ENCODE data around the gene NRARP. TPM values are rescaled to one million over a fixed set of nuclear protein-coding genes. Genes with fewer than 3 reads are reported as not detected.

NRARP gene
- total and polyA plus RNA-seq, 10 of the 15 experiments (the other 5 are each of a cell fraction or from before 2014, with no cell fraction given) = 0.06 to 9.2 (median 2.2) TPM; not detected in 2

GRCh38 chr9:137293482-137294090 lies 8.5 kb downstream of the NRARP start:
- H3K4me3 ChIP-seq = no peak overlapping the region
- in situ Hi-C loops (cut with MboI) (loop anchor here (5.0 kb wide), 3 partner anchors 114 to 234 kb away; no protein-coding TSS in a partner anchor), intact Hi-C loops (cut with micrococcal nuclease; ENCODE audit: unreplicated experiment) (loop anchor here (2.0 to 10.0 kb wide), 2 partner anchors 151 to 231 kb away; no protein-coding TSS in a partner anchor)
- BruUV-seq (replicated peaks) = no TSS peak
- no peaks in the 10 kb centered on the region for H3K36me3 ChIP-seq (ENCODE audit: control insufficient read depth in 2 of 2, insufficient read depth in 2 of 2, low read length in 1 of 2)
- no peak for FAIRE-seq
- peaks cover 2% of the 10 kb centered on the region; the same call in 2 of the 3 replicates for H3K9me3 ChIP-seq (replicated peaks; ENCODE audit: control insufficient read depth, insufficient read depth, low read length)
- H3K27me3 ChIP-seq (replicated peaks in 1 of 2; ENCODE audit: control insufficient read depth in 2 of 2, insufficient read depth in 2 of 2, low read length in 1 of 2) = no peaks in the 10 kb centered on the region; a peak in 1 of 4 replicates
- DNase-seq (ENCODE audit: low read depth, low spot score) = no peak
- no peaks in the 10 kb centered on the region for H3K79me2 ChIP-seq (ENCODE audit: control insufficient read depth, insufficient read depth, low read length)
- TF ChIP-seq NFYB (IDR thresholded peaks at IDR 0.05; ENCODE audit: insufficient read depth, low read depth, low read length) (no peak), RBBP5 (conservative IDR thresholded peaks at IDR 0.05) (no peak), CHD2 (IDR thresholded peaks at IDR 0.05; ENCODE audit: borderline replicate concordance, low read depth, low read length) (no peak), ZNF24 (IDR thresholded peaks at IDR 0.05) (no peak), SP1 (IDR thresholded peaks at IDR 0.05; ENCODE audit: low read depth, low read length) (no peak), HCFC1 (IDR thresholded peaks at IDR 0.05; ENCODE audit: low read length) (no peak), NR2F1 (conservative IDR thresholded peaks at IDR 0.05) (no peak), POLR2AphosphoS2 (IDR thresholded peaks at IDR 0.05; ENCODE audit: low read depth, low read length) (no peak), GATAD2B (conservative IDR thresholded peaks at IDR 0.05; ENCODE audit: low read depth) (no peak), HSF1 (IDR thresholded peaks at IDR 0.05; ENCODE audit: low read depth, low read length) (no peak)
- RAD21 ChIA-PET (ENCODE audit: unreplicated experiment) = interaction anchor here (0.7 kb wide), 1 partner anchor 76 kb away, joined by 7 read pairs; no protein-coding TSS in a partner anchor
- no peak overlapping the region for H3K4me2 ChIP-seq (ENCODE audit: control insufficient read depth, insufficient read depth)
- CTCF ChIA-PET = interaction anchor here (0.7 kb wide), 1 partner anchor 152 kb away, joined by 5 read pairs; no protein-coding TSS in a partner anchor
- no peak overlapping the region for H3K9ac ChIP-seq (ENCODE audit: control insufficient read depth, insufficient read depth, low read length)
- H3K27ac ChIP-seq (ENCODE audit: control insufficient read depth, insufficient read depth) = no peak overlapping the region
- no peak overlapping the region for H2AFZ ChIP-seq (ENCODE audit: control insufficient read depth, low read depth, low read length)
- SMC1A ChIA-PET (ENCODE audit: uncharacterized antibody, unreplicated experiment) = interaction anchor here (0.6 kb wide), 1 partner anchor 148 kb away, joined by 3 read pairs; no protein-coding TSS in a partner anchor
- no peaks in the 10 kb centered on the region for H4K20me1 ChIP-seq (ENCODE audit: control insufficient read depth, insufficient read depth)
- H3K4me1 ChIP-seq (ENCODE audit: control insufficient read depth, insufficient read depth, low read length) = peaks cover under 1% of the 10 kb centered on the region
- POLR2A ChIA-PET = interaction anchor here (1.4 kb wide), 1 partner anchor 53 kb away, joined by 4 read pairs; the partner anchor contains the start of gene TUBB4B
- no peak for ATAC-seq
- WGBS (ENCODE audit: insufficient coverage, insufficient replicate concordance, low lambda C conversion rate, missing lambda C conversion rate) = 83% methylated on average over 29 of the region's 29 CpGs

Measured in GM12878 (cell line).